Measurements from ENCODE around the gene ZNF614.
"Not testable (repeated sequence)": the region's sequence is repeated elsewhere in the genome, so short reads cannot be mapped to it uniquely, and the experiment has no call there.

ZNF614 gene

DNA sequence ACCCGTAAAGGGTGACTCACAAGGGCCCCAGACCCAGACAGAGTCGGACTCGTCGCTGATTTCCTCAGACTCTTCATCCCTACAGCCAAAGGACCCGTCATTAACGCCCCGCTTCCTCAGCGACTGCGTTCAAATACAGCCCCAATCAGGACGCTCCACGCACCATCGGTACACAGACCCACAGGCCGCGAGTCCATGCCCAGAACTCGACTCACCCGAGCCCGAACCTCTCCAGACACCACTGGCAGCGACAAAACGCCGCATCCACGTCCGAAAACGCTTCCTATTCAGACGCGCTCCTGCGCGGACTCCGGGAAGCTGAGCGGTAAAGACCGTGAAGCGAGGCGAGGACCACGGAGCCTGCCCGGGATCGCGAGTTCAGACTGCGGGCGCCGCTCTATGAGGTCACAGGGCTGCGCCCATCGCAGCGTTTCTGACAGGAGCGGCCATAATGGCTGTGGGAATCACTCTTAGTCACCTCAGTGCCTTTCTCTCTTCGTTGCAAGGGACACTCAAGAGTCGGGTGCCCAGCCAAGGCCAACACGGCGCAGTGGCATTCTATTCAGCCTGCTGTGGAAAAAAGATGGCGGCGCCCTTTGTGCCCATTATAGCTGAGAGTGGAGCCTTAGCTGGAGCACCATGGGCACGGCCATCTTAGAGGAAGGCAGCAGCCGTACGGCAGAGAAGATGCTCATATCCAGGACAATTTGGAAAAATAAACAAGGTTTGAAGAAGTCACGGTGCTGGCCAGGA lies at the start of gene ZNF614:
Gene ZNF614, minus strand, starts transcription at position 353 of the 753 bp plus-strand sequence. CDS start 2,634 bp downstream, outside the sequence.
- peak; percentile 84 to 87 for DNase-seq

DNA sequence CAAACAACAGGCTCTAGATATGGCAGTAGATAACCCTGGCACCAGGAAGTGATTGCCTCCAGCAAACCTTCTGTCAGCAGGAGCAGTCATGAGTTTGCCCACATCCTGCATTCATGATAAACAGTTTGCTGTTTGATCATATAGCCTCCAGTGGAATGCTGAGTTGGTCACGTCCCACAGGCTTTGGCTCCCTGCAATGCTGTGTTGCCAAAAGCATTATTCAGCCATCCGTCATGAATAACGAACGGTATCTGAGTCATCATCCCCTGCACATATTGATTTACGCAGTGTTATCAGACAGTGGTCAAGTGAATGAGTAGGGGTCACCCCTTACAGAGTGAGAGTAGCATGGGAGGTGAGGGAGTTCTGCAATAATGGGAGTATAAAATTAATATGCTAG lies 42.3 kb upstream of the ZNF614 start:
- no peak for DNase-seq

DNA sequence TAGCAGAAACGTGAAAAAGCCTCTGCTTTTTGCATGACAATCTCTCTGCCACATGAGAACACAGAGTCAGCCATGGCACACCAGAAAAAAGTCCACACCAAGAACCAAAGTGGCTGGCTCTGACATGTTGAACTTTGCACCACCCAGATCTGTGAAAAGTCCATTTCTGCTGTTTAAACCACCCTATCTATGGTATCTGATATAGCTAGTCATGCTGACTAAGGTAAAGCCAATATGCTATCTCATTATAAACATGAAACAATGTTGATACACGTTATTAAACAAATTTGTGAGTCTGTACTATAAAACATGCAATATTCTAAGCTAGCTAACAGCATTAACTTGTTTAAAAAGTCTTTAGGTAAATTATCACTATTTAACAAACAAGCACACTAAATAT lies 41.5 kb upstream of the ZNF614 start:
- no peak for DNase-seq

DNA sequence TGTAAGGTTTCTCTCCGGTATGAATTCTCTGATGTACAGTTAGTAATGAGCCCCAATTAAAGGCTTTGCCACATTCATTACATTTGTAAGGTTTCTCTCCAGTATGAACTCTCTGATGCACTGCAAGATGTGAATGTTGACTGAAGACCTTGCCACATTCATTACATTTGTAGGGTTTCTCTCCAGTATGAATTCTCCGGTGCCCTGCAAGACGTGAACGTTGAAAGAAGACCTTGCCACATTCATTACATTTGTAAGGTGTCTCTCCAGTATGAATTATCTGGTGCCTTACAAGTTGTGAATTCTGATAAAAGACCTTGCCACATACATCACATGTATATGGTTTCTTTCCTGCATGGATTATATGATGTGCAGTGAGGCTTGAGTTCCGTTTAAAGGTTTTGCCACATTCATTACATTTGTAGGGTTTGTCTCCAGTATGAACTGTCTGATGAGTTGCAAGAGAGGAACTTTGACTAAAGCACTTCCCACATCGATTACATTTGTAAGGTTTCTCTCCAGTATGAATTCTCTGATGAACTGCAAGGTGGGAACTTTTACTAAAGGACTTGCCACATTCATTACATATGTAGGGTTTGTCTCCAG lies 38.2 kb upstream of the ZNF614 start:
- no peak for DNase-seq

DNA sequence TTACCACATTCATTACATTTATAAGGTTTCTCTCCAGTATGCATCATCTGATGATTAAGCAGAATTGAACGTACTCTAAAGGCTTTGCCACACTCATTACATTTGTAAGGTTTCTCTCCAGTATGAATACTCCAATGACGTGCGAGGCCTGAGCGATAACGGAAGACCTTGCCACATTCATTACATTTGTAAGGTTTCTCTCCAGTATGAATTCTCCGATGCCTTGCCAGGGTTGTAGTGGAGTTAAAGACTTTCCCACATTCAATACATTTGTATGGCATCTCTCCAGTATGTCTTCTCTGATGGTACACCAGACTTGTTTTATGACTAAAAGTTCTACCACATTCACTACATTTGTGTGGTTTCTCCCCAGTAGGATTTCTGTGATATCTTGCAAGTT lies 37.2 kb upstream of the ZNF614 start:
- no peak for DNase-seq

DNA sequence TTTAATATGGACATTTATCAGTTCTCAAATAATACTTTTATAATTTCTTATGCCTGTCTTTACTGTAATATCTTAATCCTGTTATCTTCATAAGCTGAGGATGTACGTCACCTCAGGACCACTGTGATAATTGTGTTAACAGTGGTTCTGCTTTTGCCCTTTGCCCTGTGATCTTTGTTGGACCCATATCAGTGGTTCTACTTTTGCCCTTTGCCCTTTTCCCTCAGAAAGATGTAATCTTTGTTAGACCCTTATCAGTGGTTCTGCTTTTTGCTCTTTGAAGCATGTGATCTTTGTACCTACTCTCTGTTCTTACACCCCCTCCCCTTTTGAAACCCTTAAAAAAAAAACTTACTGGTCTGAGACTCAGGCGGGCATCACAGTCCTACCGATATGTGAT lies 28.3 kb upstream of the ZNF614 start:
- not testable (repeated sequence) for DNase-seq

DNA sequence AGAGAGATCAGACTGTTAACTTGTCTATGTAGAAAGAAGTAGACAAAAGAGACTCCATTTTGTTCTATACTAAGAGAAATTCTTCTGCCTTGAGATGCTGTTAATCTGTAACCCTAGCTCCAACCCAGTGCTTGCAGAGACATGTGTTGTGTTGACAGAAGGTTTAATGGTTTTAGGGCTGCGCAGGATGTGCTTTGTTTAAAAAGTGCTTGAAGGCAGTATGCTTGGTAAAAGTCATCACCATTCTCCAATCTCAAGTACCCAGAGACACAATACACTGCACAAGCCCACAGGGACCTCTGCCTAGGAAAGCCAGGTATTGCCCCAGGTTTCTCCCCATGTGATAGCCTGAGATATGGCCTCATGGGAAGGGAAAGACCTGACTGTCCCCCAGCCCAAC lies 23.6 kb upstream of the ZNF614 start:
- not testable (repeated sequence) for DNase-seq

DNA sequence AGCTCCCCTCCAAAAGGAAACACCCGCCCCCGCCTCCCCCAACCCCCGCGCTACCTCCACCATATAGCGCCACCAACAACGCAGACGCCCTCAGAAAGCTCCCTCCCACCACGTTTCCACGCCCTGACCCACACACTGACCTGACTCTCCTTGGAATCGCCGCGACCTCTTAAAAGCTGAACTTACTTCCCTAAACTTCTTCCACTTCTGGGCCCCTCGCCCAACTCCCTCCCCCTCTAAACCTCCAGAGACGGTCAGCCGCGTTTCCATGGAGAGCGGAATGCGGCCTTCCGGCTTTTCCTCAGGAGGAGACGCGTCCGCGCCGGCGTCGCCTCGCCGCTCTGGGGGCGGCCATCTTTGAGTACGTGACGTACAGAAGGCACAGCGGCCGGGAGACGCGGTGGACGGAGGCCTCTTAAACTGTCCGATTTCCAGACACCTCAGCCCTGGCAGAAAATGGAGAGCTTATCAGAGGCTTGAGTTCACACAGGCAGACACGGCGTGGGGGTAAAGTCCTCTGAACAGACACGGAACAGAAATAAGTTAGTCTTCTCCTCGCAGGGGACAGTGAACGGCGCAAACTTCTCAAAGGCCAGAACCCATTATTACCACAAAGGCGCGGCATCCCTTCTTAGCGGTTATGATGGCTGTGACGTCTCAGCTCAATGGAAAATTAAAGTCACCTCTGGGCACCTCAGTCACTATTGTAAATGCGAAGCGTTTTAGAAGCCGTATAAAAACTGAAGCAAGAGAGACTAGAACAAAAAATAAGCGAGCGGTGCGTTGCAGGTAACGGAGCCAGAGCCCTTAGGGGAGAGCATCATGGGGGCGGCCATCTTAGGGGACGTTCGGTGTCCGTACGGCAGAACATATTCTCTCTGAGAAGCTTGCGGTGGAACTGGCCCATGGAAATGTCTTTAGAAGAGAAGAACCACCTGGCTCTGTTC lies 20.6 kb upstream of the ZNF614 start, which contains the start of gene ZNF432:
Gene ZNF432, minus strand, starts transcription at position 284 of the 947 bp plus-strand sequence. CDS start 1,970 bp downstream, outside the sequence.
- DNase-seq, result peak; percentile 86 to 87

DNA sequence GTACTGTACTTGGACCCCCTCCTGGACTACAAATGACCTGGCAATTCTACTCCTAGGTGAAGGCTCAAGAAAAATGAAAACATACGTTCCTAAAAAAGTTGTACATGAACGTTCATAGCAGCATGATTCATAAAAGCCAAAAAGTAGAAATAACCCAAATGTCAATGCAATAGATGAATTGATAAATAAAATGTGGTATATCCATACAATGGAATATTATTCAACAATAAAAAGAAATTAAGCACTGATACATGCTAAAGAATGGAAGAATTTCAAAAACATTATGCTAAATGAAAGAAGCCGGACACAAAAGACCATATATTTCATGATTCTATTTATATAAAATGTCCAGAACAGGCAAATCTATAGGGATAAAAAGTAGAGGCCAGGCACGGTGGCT lies 11.0 kb upstream of the ZNF614 start:
- no peak for DNase-seq

DNA sequence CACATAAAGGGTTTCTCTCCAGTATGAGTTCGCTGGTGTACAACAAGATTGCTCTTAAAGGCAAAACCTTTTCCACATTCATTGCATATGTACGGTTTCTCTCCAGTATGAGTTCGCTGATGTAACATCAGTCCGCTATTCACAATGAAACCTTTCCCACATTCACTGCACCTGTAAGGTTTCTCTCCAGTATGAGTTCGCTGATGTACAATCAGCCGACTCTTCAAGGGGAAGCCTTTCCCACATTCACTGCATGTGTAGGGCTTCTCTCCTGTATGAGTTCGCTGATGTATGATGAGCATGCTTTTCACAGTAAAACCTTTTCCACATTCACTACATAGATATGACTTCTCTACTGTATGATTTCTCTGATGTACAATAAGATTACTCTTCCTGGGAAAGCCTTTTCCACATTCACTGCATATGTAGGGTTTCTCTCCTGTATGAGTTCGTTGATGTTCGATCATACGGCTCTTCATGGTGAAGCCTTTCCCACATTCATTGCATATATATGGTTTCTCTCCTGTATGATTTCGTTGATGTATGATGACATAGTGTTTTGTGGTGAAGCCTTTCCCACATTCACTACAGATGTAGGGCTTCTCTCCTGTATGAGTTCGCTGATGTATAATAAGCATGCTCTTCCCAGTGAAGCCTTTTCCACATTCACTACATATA lies 6.0 kb upstream of the ZNF614 start:
- no peak for DNase-seq

DNA sequence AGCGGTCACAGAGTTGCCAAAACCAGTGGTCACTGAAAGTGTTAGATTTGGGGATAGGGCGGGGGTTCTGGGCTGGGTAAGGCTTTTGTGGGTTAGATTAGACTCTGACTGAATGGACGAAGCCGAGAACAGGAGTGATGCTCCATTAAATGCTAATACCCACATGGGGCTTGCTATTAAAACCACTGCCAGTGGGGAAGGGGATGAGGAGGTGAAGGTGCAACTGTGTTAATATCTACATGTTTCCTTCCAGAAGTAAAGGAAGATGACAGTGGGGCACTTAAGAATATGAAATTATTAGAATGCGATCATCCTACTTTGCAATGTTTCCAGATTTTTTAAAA lies 573 bp upstream of the ZNF614 start:
- no peak for DNase-seq

DNA sequence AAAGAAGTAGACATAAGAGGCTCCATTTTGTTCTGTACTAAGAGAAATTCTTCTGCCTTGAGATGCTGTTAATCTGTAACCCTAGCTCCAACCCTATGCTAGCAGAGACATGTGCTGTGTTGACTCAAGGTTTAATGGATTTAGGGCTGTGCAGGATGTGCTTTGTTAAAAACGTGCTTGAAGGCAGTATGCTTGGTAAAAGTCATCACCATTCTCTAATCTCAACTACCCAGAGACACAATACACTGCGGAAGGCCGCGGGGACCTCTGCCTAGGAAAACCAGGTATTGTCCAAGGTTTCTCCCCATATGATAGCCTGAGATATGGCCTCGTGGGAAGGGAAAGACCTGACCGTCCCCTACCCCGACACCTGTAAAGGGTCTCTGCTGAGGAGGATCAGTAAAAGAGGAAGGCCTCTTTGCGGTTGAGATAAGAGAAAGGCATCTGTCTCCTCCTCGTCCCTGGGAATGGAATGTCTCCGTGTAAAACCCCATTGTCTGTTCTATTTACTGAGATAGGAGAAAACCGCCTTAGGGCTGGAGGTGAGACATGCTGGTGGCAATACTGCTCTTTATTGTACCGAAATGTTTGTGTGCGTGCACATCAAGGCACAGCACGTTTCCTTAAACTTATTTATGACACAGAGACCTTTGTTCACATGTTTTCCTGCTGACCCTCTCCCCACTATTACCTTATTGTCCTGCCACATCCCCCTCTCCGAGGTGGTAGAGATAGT lies 1.8 kb downstream of the ZNF614 start:
- not testable (repeated sequence) for DNase-seq

DNA sequence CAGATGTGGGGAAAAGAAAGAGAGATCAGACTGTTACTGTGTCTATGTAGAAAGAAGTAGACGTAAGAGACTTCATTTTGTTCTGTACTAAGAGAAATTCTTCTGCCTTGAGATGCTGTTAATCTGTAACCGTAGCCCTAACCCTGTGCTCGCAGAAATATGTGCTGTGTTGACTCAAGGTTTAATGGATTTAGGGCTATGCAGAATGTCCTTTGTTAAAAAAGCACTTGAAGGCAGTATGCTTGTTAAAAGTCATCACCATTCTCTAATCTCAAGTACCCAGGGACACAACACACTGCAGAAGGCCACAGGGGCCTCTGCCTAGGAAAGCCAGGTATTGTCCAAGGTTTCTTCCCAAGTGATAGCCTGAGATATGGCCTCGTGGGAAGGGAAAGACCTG lies 3.7 kb downstream of the ZNF614 start:
- DNase-seq, result not testable (repeated sequence)

DNA sequence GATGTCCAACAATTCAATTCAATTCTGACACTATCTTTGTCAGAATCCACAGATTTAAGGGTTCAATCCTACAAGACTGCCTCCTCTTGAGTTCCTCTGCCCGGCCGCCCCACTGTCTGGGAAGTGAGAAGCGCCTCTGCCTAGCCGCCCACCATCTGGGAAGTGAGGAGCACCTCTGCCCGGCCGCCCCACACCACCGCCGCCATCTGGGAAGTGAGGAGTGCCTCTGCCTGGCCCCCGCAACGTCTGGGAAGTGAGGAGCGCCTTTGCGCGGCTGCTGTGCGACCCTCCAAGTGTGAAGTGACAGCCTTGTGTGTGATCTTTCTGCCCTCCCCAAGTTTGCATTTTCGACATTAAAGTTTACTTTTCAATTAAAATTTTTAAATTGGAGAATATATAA lies 6.0 kb downstream of the ZNF614 start:
- DNase-seq, result no peak

DNA sequence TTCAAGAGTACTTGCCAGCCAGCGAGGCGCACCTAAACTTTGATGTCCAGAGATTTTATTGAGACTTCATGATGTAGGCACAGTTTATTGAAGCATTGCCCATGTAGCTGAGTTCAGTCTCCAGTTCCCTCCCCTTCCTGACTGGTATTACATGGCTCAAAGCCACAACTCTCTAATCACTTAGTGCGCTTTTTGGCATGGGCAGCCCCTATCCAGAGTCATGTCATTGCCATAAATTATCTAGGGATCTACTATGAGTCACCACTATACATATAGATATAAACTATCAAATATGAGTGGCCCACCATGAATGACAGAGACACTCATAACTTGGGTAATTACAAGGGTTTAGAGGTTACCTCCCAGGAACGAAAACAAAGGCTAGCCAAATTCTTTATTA lies 7.7 kb downstream of the ZNF614 start:
- DNase-seq, result no peak

DNA sequence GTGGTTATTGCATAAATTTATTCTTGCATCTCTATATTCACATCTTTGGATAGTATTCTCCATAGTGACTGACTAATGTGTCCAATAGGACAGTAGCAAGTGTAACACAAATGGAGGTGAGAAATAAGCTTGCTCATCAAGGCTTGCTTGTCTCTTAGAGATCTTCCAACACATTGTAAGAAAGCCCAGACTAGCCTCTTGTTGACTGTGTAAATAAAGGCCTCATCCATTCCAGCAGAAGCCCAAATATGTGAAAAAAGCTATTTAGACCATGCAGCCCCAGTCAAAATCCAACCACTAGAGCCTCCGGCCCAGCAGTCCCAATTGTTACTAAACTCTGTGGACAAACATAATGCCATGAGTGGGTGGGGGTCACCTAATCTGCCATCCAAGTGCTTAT lies 17.5 kb downstream of the ZNF614 start:
- no peak for DNase-seq

DNA sequence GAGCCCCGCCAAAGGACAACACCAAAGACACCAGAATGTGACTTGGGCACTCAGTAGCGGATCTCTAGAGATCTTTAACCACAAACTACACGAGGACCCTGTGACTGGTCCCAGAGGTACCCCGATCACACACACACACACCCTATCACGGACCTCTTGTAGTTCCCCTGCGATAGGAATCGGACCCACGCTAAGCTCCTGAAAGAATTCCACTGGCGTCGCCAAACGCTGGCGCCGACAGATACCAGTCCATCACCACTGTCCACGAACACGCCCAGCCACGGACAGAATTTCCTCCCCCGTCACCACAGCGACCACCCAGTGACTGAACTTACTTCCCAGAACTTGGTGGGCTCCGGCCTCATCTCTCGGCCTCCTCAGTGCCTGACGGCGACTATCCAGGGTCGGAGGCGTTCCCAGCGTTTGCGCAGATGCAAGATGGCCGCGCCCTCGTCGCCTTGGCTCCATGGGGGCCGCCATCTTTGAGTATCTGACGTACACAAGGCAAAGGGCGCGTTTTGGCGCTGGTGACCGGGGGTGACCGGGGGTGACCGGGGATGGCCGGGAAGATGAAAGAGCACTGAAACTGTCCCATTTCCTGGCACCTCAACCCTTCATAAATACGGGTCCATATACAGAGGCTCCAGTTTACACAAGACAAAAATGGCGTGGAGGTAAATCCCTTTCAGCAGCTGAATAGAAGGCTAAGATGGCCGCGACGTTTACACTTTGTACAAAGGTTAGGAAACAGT lies 20.2 kb downstream of the ZNF614 start, which contains the start of gene ZNF615:
Gene ZNF615, minus strand, starts transcription at position 406 of the 752 bp plus-strand sequence. CDS start 4,500 bp downstream, outside the sequence.
- peak; percentile 84 to 90 for DNase-seq

DNA sequence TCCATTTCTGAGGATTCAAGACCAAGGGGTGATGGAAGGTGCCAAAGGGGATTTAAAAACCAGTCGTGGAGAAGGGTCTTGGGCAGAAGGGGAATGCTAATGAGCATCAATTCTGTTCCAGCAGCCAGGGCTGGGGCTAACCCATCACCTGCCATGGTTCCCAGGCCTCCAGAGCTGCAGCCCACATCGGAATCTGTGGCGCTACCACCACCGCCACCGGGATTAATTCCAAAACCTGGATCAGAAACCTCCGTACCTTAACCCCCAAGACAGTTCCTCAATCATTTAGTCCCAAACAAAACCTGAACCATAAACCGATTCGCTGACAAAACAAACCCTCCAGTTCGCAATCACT lies 20.8 kb downstream of the ZNF614 start:
- DNase-seq, result no peak

DNA sequence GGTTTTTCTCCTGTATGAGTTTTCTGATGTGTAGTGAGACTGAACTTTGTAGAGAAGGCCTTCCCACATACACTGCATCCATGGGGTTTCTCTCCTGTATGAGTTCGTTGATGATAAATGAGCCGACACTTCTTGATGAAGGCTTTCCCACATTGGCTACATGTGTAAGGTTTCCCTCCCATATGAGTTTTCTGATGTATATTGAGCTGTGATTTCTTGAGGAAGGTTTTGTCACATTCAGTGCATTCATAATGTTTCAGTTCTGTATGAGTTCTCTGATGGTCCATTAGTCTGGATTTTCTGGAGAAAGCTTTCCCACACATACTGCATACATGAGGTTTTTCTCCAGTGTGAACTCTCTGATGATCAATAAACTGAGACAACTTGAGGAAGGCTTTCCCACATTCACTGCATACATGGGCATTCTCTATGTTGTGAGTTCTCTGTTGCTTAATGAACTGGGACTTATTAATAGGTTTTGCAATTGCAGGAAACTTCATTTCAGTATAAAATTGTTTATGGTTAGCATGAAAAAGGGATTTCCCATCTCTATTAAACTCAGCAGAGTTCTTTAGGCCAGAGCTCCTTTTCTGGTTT lies 34.0 kb downstream of the ZNF614 start:
- DNase-seq, result no peak

DNA sequence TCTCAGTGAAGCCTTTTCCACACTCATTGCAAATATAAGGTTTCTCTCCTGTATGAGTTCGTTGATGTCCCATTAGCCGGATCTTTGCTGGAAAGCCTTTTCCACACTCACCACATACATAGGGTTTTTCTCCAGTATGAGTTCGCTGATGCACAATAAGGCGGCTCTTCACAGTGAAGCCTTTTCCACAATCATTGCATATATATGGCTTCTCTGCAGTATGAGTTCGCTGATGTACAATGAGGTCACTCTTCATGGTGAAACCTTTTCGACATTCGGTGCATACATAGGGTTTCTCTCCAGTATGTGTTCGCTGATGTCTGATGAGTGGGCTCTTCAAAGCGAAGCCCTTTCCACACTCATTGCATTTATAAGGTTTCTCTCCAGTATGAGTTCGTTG lies 34.8 kb downstream of the ZNF614 start:
- no peak for DNase-seq
